Cortex of kidney (tissue), 1 donor: Measurements from ENCODE around the gene POLD3.
"Not testable (repeated sequence)": the region's sequence is repeated elsewhere in the genome, so short reads cannot be mapped to it uniquely, and the experiment has no call there.

Experiments
- DNase-seq: peaks from one replicate; lab custom pipeline; 2025; lab: John Stamatoyannopoulos, UW

Gene POLD3

DNA sequence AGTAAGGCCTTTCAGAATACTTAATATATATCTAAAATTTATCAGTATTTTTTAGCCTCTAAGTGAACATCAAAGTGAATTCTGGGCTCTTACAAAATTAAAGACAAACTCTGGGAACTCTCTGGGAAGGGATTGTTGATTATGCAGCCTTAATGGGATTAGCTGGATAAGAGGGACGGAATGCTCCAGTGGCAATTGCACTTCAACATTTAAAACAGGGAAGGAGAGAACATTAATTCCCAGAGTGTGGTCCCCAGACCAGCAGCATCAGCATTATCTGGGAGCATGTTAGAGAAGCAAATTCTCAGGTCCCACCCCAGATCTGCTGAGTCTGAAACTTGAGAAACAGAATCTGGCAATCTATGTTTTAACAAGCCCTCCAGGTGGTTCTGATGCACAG is 46.5 kb downstream of the POLD3 start:
- DNase-seq: no peak

DNA sequence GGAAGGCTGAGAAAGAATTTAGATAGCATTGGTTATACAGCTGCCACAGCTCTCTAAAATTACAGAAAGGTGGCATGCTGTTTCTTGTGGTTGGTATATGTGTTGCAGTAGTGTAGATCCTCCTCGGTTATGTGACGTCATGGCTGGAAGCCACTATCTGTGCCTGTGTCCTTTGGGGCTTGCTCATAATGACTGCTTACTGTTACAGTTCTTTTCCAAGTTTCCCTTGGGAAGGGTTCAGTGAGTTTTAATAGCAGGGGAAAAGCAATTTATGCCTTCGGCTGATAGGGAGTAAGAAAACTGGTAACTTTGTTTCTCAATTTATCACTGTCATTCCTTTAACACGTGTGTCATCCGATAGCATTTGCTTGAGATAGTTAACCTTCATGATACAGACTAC is 47.2 kb downstream of the POLD3 start:
- DNase-seq: no peak

DNA sequence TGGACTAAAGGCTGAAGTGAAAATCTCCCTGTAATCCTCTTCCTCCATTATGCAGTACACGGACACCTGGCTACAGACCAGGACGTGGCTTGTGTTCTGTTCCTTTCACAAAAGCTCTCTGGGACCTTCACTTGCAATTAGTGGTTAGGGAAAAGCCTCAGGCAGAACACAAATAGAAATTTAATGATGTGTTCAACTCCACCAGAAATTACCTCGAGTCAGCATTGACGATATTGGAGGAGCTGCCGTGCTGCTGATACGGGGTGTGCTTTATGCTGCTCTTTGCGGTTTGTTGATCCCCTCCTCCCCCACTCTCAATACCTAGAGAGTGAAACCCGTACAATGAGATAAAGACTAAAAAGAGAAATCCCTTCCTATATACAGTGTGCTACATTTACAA is 48.9 kb downstream of the POLD3 start:
- no peak for DNase-seq

DNA sequence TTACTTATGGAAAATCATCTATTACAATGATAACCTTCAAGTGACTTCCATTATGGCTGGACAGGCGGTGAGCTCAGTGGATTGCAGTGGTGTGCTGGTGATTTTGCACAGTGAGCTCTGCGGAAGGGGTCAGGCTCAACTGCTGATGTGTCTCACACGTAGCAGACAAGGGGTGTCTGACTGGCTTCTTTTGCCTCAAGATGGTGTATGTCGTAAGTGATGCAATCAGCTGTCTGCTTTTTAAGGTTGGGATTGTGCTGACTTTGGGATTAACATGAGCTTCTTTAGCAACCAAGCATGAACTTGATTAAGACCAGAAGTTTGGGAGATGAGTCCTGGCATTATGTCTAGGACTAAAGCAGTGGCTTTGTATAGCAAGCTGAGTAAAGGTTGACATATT is 49.5 kb downstream of the POLD3 start:
- no peak for DNase-seq

DNA sequence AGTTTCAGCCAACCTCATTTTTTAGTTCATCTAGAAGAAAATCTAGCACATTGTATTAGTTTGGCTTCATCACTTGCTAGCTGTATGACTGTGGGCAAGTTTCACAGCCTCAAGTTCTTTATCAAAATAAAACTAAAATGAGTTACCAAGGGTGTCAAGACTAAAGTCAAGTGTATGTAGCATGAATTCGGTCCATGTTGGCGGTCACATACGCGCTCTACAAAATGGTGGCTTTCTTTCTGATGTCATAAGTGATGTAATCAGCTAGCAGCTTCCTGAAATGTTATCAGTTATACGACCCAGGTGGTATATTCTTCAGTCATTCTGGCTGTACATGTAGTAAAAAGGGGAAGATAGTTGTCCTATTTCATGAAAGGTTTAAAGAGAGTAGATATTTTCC is 50.5 kb downstream of the POLD3 start:
- no peak for DNase-seq

DNA sequence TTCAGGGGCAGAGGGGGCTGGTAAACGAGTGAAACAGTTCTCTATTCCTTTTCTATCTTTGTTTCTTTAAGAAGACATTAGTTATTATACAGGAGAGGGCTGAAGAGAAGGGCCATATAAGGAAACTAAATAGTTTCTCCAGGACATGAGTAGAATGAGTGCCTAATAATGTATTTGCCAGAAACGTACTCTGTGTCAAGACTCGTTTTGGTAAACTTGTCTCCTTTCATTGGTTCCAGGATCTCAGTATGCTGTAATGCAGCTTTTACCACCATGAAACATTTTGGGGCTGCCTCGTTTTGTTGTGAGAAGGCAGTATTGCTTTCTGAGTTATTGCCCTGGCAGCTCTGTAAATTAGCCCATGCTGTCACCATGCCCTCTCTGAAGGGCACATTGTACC is 51.7 kb downstream of the POLD3 start:
- no peak for DNase-seq

DNA sequence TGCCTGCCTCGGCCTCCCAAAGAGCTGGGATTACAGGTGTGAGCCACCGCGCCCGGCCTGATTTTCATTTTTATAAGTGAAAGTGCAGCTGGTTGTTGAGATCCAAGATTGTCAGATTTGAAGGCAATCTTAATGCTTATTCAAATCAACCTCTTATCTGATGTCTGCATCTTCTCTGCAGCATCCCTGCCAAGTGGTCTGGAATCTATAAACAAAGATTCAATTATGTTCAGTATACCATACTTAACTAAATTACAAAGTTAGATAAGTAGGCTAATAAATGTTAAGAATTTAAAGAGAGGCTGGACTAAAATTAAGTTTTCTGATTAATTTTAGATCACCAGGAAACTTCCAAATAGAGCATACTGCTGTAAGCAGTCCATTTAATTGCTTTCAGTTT is 53.8 kb downstream of the POLD3 start:
- DNase-seq: no peak

DNA sequence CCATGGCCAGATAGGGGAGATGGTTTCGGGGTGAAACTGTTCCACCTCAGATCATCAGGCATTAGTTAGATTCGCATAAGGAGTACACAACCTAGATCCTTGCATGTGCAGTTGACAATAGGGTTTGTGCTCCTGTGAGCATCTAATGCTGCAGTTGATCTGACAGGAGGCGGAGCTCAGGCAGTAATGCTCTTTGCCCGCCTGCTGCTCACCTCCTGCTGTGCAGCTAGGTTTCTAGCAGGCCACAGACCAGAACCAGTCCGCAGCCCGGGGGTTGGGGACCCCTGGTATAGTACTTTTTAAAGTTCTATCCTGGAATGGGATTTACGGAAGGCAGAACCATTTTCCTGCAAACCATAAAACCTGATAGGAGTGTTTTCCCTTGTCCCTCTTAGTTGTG is 54.6 kb downstream of the POLD3 start:
- no peak for DNase-seq

DNA sequence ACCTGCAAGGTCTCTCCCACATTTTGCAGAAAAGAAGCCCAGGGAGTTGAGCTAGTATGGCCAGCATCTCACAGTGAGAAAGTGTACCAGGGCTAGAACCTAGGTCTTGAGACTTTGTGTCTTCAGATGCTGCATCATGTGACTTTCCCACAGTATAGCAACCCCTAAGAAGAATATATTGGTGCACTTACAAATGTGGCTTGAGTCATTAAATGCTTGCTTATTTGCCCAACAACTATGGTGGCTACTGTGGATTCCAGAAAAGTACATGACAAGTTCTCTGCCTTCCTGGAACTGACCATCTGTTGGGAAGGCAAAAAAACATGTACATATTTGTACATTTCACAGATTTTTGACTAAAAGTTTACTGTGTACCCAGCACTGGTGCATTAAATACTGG is 55.0 kb downstream of the POLD3 start:
- no peak for DNase-seq

DNA sequence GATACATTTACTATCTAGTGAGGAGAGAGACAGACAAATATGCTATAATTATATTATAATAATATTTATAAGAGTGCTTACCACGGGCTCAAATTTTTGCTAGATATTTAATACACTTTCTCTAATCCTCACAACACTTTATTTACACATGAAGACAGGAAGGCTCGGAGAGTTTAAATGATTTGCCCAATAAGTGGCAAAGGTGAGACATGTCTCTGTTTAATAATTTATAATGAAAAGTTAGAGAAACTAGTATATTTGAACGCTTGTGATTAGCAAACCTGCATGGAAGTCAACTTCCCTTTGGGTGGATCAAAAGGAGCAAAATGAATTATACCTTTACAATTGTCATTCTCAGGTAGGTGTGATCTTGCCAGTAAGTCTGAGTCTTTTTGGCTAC is 55.4 kb downstream of the POLD3 start:
- no peak for DNase-seq

DNA sequence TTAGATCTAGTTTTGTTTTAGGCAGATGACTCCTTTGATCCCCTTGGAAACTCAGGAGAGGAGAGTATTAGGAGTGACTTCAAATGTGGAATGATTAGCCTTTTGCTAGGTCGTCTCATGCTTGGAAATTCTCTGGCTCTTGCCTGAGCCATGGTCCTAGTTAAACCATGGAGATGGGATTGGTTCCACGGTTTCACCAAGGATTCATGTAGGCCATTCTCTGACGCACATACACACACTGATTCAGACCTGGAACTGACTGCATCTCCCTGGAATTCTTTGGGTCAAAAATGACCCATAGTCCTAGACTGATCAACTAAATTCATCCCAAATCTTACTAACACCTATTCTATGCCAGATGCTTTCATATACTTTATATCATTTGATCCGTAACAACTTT is 56.5 kb downstream of the POLD3 start:
- no peak for DNase-seq

DNA sequence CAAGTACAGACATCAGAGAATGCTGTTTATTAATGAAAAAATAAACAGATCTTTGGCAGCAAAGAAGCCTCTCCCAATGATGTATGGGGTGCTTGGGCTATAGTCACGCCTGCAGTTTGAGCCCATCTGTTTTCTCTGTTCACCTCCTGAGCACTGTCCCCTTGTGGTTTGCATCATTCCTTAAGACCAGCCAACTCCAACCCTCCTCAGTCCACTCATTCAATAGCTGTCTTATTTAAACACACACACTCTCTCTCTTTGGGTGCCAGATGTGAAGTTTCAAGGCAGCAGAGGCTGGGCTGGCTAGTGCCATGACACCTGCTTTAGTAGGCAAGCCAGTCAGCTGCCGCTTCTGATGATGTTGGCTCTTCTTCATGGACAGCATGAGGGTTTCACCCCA is 58.1 kb downstream of the POLD3 start:
- no peak for DNase-seq

DNA sequence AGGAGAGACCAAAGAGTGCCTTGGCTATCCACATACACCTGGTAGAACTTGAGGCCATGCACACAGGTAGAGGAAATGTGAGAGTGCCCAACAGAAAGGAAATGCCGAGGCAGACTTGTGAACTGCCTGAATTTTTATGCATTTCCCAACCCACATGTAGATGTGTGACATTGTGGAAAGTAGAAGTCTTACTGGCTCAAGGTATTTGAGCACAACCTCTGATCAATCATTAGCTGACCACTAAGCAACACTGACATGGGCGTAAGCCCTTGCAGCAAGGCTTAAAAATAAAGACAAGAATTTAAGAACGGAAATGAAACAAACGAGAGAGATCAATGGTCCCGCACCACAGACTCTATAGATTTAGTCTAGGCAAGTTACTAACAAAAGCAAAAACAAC is 62.6 kb downstream of the POLD3 start:
- DNase-seq: no peak

DNA sequence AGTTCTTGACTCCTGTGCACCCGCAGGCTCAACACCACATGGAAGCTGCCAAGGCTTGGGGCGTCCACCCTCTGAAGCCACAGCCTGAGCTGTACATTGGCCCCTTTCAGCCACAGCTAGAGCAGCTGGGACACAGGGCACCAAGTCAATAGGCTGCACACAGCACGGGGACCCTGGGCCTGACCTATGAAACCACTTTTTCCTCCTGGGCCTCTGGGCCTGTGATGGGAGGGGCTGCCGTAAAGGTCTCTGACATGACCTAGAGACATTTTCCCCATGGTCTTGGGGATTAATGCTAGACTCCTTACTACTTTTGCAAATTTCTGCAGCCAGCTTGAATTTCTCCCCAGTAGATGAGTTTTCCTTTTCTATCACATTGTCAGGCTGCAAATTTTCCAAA is 66.7 kb downstream of the POLD3 start:
- not testable (repeated sequence) for DNase-seq

DNA sequence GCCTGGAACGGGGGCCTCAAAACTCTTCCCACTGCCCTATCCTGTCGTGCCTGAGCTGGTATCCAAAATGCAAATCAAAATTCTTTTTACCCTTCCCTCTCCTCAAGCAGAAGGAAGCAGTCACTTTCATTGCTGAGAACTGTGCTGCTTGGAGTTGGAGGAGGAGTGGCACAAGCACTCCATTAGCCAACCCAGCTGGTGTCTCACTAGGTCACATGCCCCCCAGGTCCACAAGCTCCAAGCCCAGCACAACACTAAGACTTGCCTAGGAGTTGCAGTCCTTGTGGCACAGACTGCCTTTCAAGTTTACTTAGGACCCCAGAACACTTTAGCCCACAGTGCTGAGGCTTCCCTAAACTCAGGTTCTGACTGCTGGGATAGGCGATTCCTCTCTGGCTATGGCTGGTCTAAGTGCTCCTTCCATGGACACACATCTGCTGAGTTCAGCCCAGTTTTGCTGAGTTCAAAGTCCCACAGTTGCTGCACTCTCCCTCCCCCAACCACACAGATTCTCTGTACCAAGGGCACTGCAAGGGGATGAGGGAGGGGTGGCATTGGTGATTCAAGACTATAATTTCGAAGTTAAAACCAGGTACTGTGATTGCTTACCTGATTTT is 70.2 kb downstream of the POLD3 start:
- no peak for DNase-seq

DNA sequence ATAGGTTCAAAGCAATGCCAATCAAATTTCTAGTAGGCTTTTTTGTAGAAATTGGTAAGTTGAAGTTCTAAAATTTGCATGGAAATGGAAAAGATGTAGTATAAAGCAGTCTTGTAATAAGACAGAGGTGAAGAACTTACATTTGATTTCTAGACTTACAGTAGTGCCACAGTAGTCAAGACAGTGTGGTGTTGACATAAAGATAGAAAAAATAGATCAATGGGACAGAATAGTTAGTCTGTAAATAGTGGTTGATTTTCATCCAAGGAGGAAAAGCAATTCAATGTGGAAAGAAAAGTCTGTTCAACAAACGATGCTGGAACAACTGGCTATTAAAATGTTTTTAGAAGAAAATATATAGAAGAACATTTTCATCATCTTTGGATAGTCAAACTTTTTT is 70.9 kb downstream of the POLD3 start:
- DNase-seq: no peak

DNA sequence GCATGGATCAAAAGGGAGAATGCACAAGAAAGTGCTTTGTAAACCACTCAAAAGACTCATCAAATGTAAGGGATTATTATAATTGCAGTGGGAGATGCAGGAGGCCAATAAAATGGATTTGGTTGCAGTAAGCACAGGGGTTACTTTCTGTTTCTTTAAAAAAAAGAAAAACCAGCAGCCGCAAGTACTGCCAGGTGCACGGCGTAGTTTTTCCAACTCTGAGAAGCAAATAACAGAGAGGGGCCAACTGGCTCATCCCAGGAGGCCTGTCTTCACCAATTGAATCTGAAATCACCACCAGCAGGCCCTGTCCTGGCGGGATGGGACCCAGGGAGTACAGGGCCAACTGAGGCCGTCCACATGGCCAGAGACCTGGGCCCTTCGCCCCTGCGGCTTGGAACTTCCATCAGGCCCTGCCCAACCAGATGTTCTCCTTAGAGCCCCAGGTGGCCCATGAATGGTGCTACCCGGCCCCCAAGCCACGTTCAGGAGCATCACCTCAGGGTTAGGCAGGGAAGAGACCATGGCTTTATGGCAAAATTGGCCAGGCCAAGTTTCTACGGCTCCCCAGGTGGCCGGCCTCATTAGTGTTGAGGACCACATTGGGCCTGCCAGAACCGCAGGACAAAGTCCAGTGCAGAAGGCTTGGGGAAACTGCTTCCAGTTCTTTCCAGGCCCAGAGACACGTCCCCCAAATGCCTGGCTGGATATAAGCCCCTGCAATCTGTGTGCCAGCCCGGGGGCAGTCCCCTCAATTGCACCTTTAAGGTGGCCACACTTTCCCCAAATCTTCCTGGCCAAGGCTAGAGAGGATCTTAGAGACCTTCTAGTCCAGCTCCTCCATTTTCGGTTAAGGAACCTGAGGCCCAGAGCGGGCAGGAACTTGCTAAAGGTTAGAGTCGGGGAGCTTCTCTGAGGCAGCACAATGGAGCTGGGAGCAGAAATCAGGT is 77.1 kb downstream of the POLD3 start:
- DNase-seq: no peak

DNA sequence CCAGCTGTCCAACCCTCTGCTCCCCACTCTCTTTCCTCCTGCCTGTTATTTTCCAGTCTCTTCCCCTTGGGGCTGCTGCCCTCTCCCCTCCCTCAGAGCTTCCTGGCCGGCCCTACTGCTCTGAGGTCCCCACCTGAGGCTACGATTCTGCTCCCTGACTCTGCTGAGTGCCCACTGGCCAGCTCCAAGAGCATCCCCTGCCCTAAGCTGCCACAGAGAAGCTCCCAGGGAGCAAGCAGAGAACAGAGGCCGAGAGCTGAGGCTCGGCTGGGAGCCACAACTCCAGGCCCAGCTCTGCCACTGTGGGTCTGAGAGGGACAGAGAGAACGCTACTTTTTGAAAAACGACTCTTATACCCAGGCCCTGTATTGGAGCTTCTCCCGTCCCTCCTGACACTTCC is 77.8 kb downstream of the POLD3 start:
- no peak for DNase-seq

DNA sequence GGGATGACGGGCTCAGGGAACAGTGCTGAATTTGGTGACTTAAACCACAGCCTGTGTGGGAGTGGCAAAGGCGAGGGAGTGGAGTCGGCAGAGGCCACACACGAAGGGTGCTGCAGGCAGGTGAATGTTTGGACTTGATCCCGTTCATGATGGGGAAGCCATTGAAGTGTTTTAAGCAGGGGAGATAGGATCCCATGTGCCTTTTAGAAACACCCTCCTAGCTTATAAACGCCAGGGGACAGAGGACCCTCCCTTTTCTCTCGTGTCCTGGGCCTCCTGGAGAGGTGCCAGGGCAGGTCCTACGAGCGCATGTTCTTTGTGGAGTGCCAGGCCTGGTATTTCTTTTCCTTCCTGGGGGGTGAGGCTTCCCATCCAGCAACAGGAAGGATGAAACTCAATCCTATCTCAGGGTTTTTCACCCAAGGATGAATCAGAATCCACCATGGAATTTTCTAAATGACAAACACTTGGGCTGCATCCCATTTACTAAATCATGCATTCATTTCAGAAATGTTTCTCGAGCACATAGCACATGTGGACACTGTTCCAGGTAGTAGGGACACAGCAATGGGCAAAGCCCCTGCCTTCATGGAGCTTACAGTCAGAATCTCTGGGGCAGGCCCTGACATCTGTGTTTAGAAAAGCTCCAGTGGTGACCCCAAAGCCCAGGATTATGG is 79.3 kb downstream of the POLD3 start:
- DNase-seq: no peak

DNA sequence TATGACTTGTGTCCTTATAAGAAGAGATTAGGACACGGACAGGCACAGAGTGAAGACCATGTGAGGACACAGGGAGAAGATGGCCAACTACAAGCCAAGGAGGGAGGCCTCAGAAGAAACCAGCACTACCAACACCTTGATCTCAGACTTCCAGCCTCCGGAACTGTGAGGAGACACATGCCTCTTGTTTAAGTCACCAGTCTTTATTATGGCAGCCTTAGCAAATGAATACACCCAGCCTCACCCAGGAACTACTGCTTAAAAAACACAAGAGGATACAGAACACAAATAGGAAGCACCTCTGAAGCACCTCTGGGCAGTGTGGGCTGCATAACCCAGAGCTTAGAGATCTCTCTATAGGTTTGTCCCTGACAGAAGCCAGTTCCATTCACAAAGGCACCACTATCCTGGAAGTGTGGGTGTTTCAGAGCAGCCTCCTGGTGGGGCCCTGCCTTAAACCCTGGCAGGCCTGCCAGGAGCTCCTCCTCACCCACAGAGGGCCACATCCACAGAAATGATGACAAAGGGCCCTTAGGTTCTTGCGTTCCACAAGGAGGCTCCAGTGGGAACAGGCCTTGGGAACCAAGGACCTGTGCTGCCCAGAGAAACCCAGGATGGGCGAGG is 80.1 kb downstream of the POLD3 start:
- DNase-seq: no peak

DNA sequence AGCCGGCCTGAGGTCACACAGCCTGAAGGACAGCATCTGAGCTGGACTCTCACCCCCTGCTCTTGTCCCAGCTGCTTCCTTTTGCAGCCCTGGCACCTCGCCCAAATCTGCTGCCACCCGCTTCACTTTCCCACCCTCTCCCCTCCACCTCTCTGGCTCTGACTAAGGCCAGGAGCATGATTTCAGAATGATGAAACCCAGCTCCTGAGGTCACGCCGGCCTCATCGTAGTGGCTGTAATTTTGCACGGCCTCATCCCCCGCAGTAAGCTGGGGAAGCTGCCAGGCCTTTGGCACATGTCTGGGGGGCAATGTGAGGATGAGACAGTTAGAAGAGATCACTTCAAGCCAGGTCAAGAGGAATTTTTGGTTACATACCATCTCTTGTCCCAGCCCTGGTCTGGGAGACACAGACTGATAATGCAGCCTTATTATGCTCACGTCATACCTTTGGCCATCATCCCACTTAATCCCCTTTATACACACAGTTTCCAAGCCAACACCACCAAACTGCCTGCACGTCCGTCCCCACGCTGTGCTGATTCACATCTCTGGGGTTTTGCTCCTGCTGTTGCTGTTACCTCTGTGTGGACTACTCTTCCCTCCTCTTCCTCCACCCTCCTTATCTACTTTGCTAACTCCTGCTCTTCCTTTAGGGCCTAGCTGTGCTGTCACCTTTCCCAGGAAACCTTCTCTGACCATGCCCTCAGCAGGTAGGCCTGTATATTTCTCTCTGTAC is 80.7 kb downstream of the POLD3 start:
- DNase-seq: no peak
